BE2C (cell line): Measurements from ENCODE around the gene KRTAP5-4.
"Not testable (repeated sequence)": the region's sequence is repeated elsewhere in the genome, so short reads cannot be mapped to it uniquely, and the experiment has no call there.

Source experiments
- DNase-seq: peaks from one replicate; pipeline ENCODE4 v3.0.0-alpha.2; 2020
- H3K27me3 ChIP-seq: fragments of 250-450 bp; sonication (Bioruptor Pico); 2 replicates; pipeline ENCODE4 v1.5.1; 2020; ENCODE audit warnings: mild to moderate bottlenecking
- H3K36me3 ChIP-seq: fragments of 250-450 bp; sonication (Bioruptor Pico); 2 replicates; pipeline ENCODE4 v1.5.1; 2020; ENCODE audit warnings: mild to moderate bottlenecking
- H3K4me1 ChIP-seq: fragments of 250-450 bp; sonication (Bioruptor Pico); 2 replicates; pipeline ENCODE4 v1.5.1; 2020
- H3K4me3 ChIP-seq: 2 replicates; pipeline ENCODE4 v1.5.1; 2011; ENCODE audit warnings: low read depth, low read length
- H3K9me3 ChIP-seq: fragments of 250-450 bp; sonication (Bioruptor Pico); 2 replicates; pipeline ENCODE4 v1.5.1; 2020
- TF ChIP-seq, protein P1 (sequence below): IDR thresholded peaks from 2 replicates; pipeline ENCODE4 v1.5.1; 2012; ENCODE audit warnings: mild to moderate bottlenecking, low read depth, low read length

KRTAP5-4 gene

DNA sequence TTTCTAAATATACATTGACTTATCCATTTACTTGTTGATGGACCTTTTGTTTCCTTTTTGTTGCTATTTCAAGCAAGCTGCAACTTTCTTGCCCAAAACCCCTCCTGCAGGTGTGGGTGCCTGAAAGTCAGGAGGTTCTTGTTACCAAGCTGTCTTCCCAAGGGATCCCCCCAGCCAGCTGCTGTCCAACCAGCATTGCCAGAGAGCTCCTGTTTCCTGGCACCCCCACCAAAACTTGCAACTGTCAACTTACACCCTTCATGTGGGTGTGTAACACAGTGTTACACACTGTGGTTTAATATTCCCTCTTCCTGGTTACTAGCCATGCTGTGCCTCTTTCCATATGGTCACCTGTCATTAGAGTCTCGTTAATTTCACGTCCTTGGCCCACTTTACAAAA lies 35.2 kb downstream of the KRTAP5-4 start:
- TF ChIP-seq, protein P1, sequence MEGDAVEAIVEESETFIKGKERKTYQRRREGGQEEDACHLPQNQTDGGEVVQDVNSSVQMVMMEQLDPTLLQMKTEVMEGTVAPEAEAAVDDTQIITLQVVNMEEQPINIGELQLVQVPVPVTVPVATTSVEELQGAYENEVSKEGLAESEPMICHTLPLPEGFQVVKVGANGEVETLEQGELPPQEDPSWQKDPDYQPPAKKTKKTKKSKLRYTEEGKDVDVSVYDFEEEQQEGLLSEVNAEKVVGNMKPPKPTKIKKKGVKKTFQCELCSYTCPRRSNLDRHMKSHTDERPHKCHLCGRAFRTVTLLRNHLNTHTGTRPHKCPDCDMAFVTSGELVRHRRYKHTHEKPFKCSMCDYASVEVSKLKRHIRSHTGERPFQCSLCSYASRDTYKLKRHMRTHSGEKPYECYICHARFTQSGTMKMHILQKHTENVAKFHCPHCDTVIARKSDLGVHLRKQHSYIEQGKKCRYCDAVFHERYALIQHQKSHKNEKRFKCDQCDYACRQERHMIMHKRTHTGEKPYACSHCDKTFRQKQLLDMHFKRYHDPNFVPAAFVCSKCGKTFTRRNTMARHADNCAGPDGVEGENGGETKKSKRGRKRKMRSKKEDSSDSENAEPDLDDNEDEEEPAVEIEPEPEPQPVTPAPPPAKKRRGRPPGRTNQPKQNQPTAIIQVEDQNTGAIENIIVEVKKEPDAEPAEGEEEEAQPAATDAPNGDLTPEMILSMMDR: no peak
- no peak for DNase-seq
- no peaks in the 10 kb centered on the region for H3K36me3 ChIP-seq
- no peaks in the 10 kb centered on the region for H3K4me1 ChIP-seq
- H3K27me3 ChIP-seq: no peaks in the 10 kb centered on the region
- H3K9me3 ChIP-seq: no peaks in the 10 kb centered on the region
- H3K4me3 ChIP-seq: no peak overlapping the region

DNA sequence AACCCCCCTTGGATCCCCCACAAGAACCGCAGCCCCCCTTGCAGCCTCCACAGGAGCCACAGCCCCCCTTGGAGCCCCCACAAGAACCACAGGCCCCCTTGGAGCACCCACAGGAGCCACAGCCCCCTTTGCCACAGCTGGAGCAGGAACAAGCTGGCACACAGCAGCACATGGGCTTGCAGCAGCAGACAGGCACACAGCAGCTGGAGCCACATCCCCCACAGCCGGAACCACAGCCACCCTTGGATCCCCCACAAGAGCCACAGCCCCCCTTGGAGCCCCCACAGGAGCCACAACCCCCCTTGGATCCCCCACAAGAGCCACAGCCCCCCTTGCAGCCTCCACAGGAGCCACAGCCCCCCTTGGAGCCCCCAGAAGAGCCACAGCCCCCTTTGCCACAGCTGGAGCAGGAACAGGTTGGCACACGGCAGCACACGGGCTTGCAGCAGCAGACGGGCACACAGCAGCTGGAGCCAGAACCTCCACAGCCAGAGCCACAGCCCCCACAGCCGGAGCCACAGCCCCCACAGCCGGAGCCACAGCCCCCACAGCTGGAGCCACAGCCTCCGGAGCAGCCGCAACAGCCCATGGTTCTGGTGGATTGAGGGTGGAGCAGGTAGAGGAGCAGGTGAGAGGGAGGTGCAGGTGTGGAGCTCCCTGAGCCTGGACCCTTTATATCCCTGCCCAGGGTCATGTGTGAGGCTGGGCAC lies 37.1 kb downstream of the KRTAP5-4 start, which contains the start of gene KRTAP5-1:
TSS of gene KRTAP5-1 (minus strand) at position 623 of the 710 bp plus-strand sequence. CDS start at position 589, 34 bp downstream.
- not testable (repeated sequence) for H3K9me3 ChIP-seq, H3K27me3 ChIP-seq, H3K36me3 ChIP-seq, DNase-seq, H3K4me1 ChIP-seq, H3K4me3 ChIP-seq

DNA sequence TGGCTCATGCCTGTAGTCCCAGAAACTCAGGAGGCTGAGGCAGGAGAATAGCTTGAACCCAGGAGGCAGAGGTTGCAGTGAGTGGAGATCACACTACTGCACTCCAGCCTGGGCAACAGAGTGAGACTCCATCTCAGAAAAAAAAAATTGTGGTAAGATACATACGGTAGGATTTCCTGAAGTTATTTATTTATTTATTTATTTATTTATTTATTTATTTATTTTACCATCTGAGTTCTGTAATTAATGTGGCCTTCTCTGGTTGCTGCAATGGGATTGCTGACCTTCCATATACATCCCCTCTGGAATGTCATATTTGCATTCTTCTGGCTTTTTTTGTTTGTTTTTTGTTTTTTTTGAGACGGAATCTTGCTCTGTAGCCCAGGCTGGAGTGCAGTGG lies 39.0 kb downstream of the KRTAP5-4 start:
- H3K4me1 ChIP-seq, H3K9me3 ChIP-seq, H3K36me3 ChIP-seq, H3K4me3 ChIP-seq, DNase-seq, H3K27me3 ChIP-seq: not testable (repeated sequence)

DNA sequence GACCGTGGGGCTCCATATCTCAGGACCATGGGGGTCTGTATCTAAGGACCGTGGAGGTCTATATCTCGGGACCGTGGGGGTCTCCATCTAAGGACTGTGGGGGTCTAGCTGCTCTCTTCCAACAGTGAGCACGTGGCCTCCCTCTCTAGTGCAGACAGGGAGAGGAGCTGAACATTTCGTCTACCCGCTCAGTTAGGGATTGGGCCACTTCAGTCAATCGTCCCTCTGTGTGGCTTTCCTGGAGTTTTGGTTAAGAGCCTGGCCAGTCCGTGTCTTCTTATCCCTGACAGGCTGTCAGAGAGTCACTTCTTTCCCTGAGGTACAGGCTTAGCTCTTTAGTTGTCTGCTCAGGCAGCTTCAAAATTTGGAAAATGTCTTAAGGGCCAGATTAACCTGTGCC lies 40.0 kb downstream of the KRTAP5-4 start:
- Histone ChIP-seq H3K4me1 (no peaks in the 10 kb centered on the region), H3K9me3 (no peaks in the 10 kb centered on the region), H3K4me3 (no peak overlapping the region), H3K36me3 (no peaks in the 10 kb centered on the region), H3K27me3 (no peaks in the 10 kb centered on the region)
- no peak for DNase-seq
- TF ChIP-seq, protein P1: no peak

DNA sequence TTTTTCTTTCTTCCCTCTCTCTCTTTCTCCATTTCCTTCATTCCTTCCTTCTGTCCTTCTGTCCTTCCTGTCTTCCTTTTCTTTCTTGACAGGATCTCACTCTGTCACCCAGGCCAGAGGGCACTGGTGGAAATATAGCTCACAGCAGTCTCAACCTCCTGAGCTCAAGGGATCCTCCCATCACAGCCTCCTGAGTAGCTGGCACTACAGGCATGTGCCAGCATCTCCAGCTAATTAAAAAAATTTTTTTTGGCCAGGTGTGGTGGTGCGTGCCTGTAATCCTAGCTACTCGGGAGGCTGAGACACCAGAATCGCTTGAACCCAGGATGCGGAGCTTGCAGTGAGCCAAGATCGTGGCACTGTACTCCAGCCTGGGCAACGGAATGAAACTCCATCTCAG lies 45.1 kb downstream of the KRTAP5-4 start:
- Histone ChIP-seq H3K27me3 (peaks cover 27% of the 10 kb centered on the region), H3K36me3 (no peaks in the 10 kb centered on the region), H3K4me1 (no peaks in the 10 kb centered on the region), H3K4me3 (no peak overlapping the region), H3K9me3 (no peaks in the 10 kb centered on the region)
- DNase-seq: no peak
- TF ChIP-seq, protein P1: no peak

DNA sequence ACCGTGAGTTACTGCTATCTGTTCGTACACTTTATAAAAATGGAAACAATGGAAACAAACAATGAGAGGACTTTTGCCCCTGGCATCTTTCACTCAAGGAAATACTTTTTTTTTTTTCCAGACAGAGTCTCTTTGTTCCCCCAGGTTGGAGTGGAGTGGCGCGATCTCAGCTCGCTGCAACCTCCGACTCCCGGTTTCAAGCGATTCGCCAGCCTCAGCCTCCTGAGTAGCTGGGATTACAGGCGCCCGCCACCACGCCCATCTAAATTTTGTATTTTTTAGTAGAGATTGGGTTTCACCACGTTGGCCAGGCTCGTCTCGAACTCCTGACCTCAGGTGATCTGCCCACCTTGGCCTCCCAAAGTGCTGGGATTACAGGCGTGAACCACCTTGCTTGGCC lies 46.2 kb downstream of the KRTAP5-4 start:
- H3K4me3 ChIP-seq, H3K9me3 ChIP-seq, H3K36me3 ChIP-seq, H3K4me1 ChIP-seq, DNase-seq: not testable (repeated sequence)
- H3K27me3 ChIP-seq: peaks cover 27% of the 10 kb centered on the region

DNA sequence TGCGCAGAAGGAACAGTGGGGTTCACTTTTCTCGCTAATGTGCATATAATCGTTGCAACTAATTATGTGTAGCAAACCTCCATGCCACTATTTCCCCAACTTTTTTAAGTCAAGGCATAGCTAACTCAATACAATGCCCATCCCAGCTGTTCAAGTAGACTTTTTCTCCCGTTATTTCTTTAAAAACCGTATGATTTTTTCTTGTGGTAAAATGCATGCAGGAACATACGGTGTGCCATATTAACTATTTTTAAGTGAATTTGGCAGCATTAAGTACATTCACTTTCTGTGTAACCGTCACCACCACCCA lies 47.0 kb downstream of the KRTAP5-4 start:
- H3K27me3 ChIP-seq: peaks cover 27% of the 10 kb centered on the region
- H3K9me3 ChIP-seq: no peaks in the 10 kb centered on the region
- no peak overlapping the region for H3K4me3 ChIP-seq
- no peak for DNase-seq
- TF ChIP-seq, protein P1: no peak
- peaks cover 3% of the 10 kb centered on the region; the same call in 1 of the 2 replicates for H3K4me1 ChIP-seq
- no peaks in the 10 kb centered on the region for H3K36me3 ChIP-seq
